BLaER1 (cell line): ENCODE measurements around the gene LYST.
"Not testable (repeated sequence)": the region's sequence is repeated elsewhere in the genome, so short reads cannot be mapped to it uniquely, and the experiment has no call there.

Experiments used
- H3K27ac ChIP-seq: shearing (Covaris generic); formaldehyde crosslinking; 2 replicates; pipeline ENCODE4 v1.8.1; 2022
- H3K27me3 ChIP-seq: shearing (Covaris generic); formaldehyde crosslinking; 2 replicates; pipeline ENCODE4 v1.8.1; 2022
- H3K36me3 ChIP-seq: shearing (Covaris generic); formaldehyde crosslinking; 2 replicates; pipeline ENCODE4 v1.8.1; 2022
- H3K4me1 ChIP-seq: shearing (Covaris generic); formaldehyde crosslinking; 2 replicates; pipeline ENCODE4 v1.8.1; 2022
- H3K4me2 ChIP-seq: shearing (Covaris generic); formaldehyde crosslinking; 2 replicates; pipeline ENCODE4 v1.8.1; 2022
- H3K4me3 ChIP-seq: shearing (Covaris generic); formaldehyde crosslinking; 2 replicates; pipeline ENCODE4 v1.8.1; 2022
- H3K9ac ChIP-seq: shearing (Covaris generic); formaldehyde crosslinking; 2 replicates; pipeline ENCODE4 v1.8.1; 2022
- H3K9me3 ChIP-seq: shearing (Covaris generic); formaldehyde crosslinking; 2 replicates; pipeline ENCODE4 v1.8.1; 2022
- H4K20me1 ChIP-seq: shearing (Covaris generic); formaldehyde crosslinking; 2 replicates; pipeline ENCODE4 v1.8.1; 2022
- Cebpa-rat ChIP-seq: shearing (Covaris generic); IDR thresholded peaks from 2 replicates; pipeline ENCODE4 v1.8.1; 2022

Gene LYST

DNA sequence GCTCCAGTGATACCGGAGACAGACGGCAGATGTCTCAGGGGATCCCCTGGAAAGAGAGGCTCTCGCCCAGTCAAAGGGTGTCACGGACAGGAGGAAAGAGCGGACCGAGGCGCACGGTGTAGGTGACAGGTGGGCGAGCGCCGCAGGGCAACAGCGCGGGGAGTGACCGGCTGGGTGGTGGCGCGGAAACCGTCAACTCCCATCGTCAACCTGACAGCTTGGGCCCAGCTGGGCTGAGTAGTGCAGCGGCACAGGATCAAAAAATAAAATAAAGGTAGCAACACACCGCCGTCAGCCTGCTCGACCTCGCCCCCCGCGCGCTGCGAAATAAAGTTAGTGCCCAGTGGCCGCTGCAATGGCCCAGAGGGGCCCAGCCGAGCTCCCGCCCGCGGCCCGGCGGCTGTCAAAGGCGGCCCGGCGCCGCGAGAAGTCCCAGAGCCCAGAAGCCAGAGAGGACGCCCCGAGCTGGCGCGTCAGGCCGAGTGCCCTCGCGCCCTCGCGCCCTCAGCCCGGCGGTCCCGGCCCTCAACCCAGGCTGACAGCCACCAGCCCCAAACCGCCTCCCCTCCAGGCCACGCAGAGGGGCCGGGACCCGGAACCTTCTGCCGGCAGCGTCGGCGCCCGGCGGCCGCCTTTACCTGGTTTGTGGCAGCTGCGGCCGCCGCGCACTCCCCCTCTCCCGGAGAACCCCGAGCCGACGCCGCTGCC, at the start of gene LYST:
TSS of gene LYST (minus strand) at position 702 of the 708 bp plus-strand sequence. CDS start 36,489 bp downstream, outside the sequence.
- Histone ChIP-seq H3K4me3 (peak within 1 kb of the TSS; percentile 95), H3K4me1 (peaks cover 28% of the 10 kb centered on the region), H3K9ac (peak within 1 kb of the TSS; percentile 82), H3K36me3 (no peaks in the 10 kb centered on the region), H3K27me3 (no peaks in the 10 kb centered on the region; the same call in 1 of the 2 replicates), H4K20me1 (peaks cover 34% of the 10 kb centered on the region; the same call in 1 of the 2 replicates), H3K4me2 (peak within 1 kb of the TSS; percentile 90), H3K27ac (peak within 1 kb of the TSS; percentile 68), H3K9me3 (no peaks in the 10 kb centered on the region)
- no peak for TF ChIP-seq Cebpa-rat

DNA sequence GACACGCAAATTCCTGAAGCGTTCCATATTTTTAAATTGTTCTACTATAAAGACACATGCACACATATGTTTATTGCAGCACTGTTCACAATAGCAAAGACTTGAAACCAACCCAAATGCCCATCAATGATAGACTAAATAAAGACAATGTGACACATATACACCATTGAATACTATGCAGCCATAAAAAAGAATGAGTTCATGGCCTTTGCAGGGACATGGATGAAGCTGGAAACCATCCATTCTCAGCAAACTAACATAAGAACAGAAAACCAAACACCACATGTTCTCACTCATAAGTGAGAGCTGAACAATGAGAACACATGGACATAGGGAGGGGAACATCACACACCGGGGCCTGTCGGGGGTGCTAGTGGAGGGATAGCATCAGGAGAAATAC, 48.8 kb upstream of the LYST start:
- not testable (repeated sequence) for H3K9ac ChIP-seq, H3K27ac ChIP-seq, H3K27me3 ChIP-seq, H3K9me3 ChIP-seq, H3K4me2 ChIP-seq, H3K4me3 ChIP-seq, H3K36me3 ChIP-seq, H4K20me1 ChIP-seq
- peaks cover 38% of the 10 kb centered on the region for H3K4me1 ChIP-seq

DNA sequence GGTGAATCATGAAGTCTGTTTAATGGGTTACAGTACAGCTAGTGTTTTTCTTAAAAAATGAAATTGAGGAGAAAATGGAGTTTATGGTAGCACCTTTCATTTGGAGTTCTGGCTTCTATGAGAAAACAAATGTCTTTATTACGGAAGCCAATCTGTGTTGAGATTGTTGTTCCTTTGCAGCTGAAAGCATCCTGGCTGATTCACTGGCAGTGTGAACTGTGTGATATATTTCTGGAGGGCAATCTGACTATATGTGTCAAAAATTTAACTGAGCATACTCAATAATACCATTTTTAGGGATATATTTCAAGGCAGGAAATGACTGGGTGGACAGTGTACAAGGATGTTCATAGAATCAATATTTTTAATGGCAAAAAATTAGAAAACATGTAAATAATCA, 46.6 kb upstream of the LYST start:
- no peaks in the 10 kb centered on the region for H3K9me3 ChIP-seq
- no peak for TF ChIP-seq Cebpa-rat
- no peak overlapping the region for H3K9ac ChIP-seq
- no peaks in the 10 kb centered on the region for H4K20me1 ChIP-seq
- H3K27ac ChIP-seq: no peak overlapping the region
- H3K4me2 ChIP-seq: no peak overlapping the region
- H3K27me3 ChIP-seq: no peaks in the 10 kb centered on the region
- H3K4me1 ChIP-seq: peaks cover 16% of the 10 kb centered on the region
- no peak overlapping the region for H3K4me3 ChIP-seq
- no peaks in the 10 kb centered on the region for H3K36me3 ChIP-seq

DNA sequence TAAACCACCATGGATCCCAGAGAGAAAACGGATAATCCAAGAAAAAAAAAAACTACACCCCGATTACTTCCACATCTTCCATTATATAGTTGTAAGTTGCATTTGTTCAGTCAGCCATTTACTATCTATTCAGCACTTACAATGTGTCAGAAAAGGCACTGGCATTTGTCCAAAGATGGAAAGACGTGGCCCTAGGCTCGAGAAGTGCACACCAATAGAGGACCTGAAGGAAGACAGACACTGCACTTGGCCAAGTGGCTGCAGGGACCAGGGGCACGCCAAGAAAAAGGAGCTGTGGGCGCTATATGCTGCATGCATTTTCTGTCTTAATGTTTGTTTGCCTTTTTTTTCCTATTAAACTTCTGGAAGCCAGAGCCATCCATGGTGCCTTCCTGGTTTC, 45.2 kb upstream of the LYST start:
- Histone ChIP-seq H3K4me3 (no peak overlapping the region), H3K4me1 (peaks cover 11% of the 10 kb centered on the region), H3K36me3 (no peaks in the 10 kb centered on the region), H3K27ac (no peak overlapping the region), H3K9me3 (no peaks in the 10 kb centered on the region), H3K4me2 (no peak overlapping the region), H3K9ac (no peak overlapping the region), H4K20me1 (no peaks in the 10 kb centered on the region), H3K27me3 (no peaks in the 10 kb centered on the region)
- no peak for TF ChIP-seq Cebpa-rat

DNA sequence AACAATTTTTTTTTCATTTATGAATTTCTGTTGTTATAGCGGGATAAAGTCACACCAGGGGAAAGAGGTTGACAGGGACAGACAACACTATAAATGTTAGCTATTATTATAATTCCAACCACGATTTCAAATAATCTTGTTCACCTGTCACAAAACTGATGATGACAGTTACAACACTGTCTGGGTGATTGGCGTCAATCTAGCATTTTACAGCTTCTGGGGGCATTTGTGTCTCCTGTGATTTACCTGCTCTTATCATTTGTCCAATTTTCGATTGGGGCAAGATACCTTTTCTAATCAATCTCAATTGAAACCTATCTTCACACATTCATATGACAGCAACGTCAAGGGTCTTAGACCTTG, 44.6 kb upstream of the LYST start:
- no peaks in the 10 kb centered on the region for H3K36me3 ChIP-seq
- H3K9ac ChIP-seq: no peak overlapping the region
- peaks cover 10% of the 10 kb centered on the region for H3K4me1 ChIP-seq
- H3K9me3 ChIP-seq: no peaks in the 10 kb centered on the region
- no peak overlapping the region for H3K27ac ChIP-seq
- H3K4me3 ChIP-seq: no peak overlapping the region
- H3K4me2 ChIP-seq: no peak overlapping the region
- no peaks in the 10 kb centered on the region for H3K27me3 ChIP-seq
- TF ChIP-seq Cebpa-rat: no peak
- H4K20me1 ChIP-seq: no peaks in the 10 kb centered on the region

DNA sequence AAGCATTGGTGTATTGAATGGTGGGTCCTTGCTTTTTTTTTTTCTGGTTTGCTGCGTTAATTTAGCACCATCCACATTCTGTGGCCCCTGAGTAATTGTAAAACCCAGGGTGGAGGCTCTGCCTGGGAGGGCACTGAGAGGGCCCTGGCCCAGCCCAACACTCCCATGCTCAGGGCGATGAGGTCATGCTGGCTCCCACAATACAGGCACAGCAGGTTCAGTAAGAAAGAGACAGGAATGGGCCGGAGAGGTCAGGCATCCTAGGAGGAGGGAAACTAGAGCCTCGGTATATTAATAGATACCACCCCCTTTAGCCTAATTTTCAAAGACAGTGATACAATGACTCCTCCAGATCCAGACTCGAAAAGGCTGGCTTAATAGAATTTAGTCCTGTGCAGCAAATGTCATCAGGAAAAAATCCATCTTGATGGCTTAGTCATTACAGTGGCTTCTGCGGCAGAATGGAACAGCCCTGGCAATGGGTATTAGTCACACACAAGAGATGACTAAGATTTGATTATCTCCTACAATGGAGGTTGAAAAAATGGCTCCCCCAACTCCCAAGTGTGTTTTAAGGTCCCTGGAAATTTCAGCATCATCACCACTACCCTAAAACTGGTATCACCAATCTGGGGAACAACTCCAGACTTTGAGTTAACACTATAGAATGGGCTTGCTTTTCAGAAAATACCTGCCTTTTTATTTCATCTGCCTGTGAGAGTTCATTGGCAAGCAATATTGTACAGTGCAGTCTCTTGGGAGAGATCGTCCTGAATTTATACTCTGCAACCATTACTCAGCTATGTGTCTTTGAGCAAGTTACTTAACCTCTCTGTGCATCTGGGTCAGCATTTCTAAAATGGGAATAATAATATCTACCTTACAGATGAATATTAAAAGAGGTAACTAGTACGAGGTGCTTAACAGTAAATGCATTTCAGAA, 43.9 kb upstream of the LYST start:
- Histone ChIP-seq H3K27me3 (no peaks in the 10 kb centered on the region), H3K9me3 (no peaks in the 10 kb centered on the region), H3K9ac (no peak overlapping the region), H3K4me2 (no peak overlapping the region), H3K27ac (no peak overlapping the region), H3K4me1 (peaks cover 10% of the 10 kb centered on the region), H4K20me1 (no peaks in the 10 kb centered on the region), H3K4me3 (no peak overlapping the region), H3K36me3 (no peaks in the 10 kb centered on the region)
- no peak for TF ChIP-seq Cebpa-rat

- Histone ChIP-seq H3K9me3 (no peaks in the 10 kb centered on the region), H3K9ac (no peak overlapping the region), H3K27me3 (no peaks in the 10 kb centered on the region), H3K4me1 (peaks cover 10% of the 10 kb centered on the region), H3K4me2 (no peak overlapping the region), H3K27ac (no peak overlapping the region), H4K20me1 (no peaks in the 10 kb centered on the region), H3K4me3 (no peak overlapping the region), H3K36me3 (no peaks in the 10 kb centered on the region)
- TF ChIP-seq Cebpa-rat: no peak
These were observed 42.2 kb upstream of the LYST start for GRCh38 chr1:235908742-235909520.

- H3K27ac ChIP-seq: no peak overlapping the region
- peak overlapping the region; percentile 28; the same call in 1 of the 2 replicates for H3K4me2 ChIP-seq
- no peaks in the 10 kb centered on the region for H4K20me1 ChIP-seq
- H3K9ac ChIP-seq: no peak overlapping the region
- no peaks in the 10 kb centered on the region for H3K36me3 ChIP-seq
- peaks cover 12% of the 10 kb centered on the region for H3K4me1 ChIP-seq
- no peak overlapping the region for H3K4me3 ChIP-seq
- H3K9me3 ChIP-seq: no peaks in the 10 kb centered on the region
- no peaks in the 10 kb centered on the region for H3K27me3 ChIP-seq
- TF ChIP-seq Cebpa-rat: no peak
These were observed 41.2 kb upstream of the LYST start for GRCh38 chr1:235907897-235908240.

- Histone ChIP-seq H3K27ac (no peak overlapping the region), H3K9ac (no peak overlapping the region), H3K4me3 (no peak overlapping the region), H3K36me3 (no peaks in the 10 kb centered on the region), H3K4me1 (peaks cover 18% of the 10 kb centered on the region), H3K4me2 (peak overlapping the region; percentile 28; the same call in 1 of the 2 replicates), H3K9me3 (no peaks in the 10 kb centered on the region), H4K20me1 (no peaks in the 10 kb centered on the region), H3K27me3 (no peaks in the 10 kb centered on the region)
- no peak for TF ChIP-seq Cebpa-rat
These were observed 40.6 kb upstream of the LYST start for GRCh38 chr1:235907187-235907896.
